ENCODE results near the gene POLRMT.

The POLRMT gene

DNA sequence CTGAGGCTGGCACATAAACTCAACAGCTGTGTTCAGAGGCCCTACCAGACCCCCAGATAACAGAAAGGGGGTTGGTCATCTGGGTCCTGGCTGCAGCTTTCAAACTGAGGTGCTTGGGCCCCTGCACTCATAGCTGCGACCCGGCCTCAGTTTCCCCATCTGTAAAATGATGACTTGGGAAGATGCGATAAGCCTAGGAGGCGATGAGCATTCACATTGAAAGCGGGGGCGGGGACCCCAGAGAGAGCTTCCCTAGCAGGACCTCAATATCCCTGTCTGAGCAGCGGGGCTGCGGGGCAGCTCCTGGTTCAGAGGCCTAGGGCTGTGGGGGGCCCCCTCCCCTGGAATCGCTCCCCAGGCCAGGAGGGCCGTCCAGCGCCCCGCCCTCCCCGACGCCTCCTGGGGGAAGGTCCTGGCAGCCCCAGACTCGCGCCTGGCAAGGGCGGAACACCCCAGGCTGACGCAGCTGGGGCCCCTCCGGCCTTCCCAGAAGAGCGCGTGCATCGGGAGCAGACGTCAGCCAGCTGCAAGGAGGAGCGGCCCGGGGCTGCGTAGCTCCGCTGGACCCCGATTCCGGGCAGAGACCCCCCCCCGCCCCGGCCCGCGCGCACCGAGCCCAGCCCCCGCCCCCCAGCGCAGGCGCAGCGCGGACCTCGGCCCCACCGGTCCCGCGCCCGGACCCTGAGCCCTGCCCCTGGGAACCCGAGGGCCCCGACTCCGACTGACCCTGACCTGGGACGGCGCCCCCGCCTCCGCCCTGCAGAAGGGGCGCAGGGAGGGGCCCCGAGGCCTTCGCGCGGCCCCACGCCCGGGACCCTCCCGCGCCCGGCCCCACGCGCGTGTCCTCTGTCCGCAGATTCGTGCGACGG, 46.3 kb upstream of the POLRMT start:
- TF ChIP-seq, protein P1, sequence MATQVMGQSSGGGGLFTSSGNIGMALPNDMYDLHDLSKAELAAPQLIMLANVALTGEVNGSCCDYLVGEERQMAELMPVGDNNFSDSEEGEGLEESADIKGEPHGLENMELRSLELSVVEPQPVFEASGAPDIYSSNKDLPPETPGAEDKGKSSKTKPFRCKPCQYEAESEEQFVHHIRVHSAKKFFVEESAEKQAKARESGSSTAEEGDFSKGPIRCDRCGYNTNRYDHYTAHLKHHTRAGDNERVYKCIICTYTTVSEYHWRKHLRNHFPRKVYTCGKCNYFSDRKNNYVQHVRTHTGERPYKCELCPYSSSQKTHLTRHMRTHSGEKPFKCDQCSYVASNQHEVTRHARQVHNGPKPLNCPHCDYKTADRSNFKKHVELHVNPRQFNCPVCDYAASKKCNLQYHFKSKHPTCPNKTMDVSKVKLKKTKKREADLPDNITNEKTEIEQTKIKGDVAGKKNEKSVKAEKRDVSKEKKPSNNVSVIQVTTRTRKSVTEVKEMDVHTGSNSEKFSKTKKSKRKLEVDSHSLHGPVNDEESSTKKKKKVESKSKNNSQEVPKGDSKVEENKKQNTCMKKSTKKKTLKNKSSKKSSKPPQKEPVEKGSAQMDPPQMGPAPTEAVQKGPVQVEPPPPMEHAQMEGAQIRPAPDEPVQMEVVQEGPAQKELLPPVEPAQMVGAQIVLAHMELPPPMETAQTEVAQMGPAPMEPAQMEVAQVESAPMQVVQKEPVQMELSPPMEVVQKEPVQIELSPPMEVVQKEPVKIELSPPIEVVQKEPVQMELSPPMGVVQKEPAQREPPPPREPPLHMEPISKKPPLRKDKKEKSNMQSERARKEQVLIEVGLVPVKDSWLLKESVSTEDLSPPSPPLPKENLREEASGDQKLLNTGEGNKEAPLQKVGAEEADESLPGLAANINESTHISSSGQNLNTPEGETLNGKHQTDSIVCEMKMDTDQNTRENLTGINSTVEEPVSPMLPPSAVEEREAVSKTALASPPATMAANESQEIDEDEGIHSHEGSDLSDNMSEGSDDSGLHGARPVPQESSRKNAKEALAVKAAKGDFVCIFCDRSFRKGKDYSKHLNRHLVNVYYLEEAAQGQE (IDR thresholded peaks at IDR 0.05; ENCODE audit: low read depth), result no peak
- TF ChIP-seq ZBTB7A (IDR thresholded peaks at IDR 0.05; ENCODE audit: low read depth), result peak; percentile 70

DNA sequence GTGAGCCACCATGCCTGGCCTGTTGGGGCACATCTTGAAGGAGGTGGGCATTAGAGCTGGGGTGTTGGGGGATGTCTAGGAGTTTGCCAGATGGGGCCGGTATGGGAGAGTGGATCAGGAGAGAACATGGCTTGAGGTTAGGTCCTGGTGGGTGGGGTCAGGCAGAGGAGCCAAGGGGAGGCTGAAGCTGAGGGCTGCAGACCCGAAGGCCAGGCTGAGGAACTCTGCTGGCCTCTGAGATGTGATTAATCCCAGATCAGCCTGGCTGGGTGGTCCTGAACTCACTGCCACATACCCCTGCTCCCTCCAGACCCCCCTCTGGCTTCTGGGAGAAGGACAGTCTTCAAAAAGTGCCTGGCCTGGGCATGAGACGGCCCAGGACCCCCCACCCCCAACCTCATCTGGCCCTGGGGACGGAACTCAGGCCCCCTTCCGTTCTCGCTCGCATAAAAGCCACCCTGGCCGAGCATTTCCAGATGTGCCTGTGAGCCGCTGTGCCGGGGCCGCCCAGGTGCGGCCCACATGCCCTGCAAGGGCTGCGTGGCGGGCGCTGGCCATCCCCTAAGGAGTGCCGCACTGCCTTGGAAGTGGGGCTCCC, 45.6 kb upstream of the POLRMT start:
- TF ChIP-seq, protein P2, sequence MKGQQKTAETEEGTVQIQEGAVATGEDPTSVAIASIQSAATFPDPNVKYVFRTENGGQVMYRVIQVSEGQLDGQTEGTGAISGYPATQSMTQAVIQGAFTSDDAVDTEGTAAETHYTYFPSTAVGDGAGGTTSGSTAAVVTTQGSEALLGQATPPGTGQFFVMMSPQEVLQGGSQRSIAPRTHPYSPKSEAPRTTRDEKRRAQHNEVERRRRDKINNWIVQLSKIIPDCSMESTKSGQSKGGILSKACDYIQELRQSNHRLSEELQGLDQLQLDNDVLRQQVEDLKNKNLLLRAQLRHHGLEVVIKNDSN (IDR thresholded peaks at IDR 0.05), result no peak

DNA sequence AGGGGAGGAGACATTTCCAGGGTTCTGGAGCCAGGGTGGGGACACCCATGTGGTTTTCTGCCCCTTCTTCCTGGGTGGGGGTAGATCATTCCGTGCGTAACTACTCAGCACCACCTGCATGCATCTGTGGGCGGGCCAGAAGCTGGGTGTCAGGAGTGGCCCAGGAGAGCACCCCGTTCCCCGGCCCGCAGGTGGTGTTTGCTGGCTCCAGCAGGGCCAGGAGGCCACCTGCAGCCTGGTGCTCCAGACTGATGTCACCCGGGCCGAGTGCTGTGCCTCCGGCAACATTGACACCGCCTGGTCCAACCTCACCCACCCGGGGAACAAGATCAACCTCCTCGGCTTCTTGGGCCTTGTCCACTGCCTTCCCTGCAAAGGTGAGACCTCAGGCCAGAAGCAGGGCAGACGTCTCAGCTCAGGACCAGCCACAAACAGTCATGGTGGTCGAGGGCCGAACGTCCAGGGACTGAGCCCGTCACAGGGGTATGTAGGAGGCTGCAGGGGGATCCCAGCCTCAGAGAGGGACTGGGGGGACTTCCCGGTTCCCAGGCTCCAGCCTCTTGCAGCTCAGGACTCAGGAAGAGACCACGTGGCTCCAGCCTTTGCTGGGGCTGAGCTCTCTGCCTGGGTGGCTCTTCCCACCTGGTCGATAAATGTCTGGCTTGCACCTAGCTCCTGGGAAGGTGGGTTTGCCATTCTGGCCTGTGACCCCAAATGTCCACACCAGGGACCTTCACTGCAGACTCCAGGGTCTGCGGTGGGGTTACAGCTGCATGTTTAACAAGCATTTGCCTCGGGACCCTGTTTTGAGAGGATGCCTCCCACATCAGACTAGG, 44.5 kb upstream of the POLRMT start:
- TF ChIP-seq RAD21 (IDR thresholded peaks at IDR 0.05; ENCODE audit: low read depth) (no peak), CREB1 (IDR thresholded peaks at IDR 0.05; ENCODE audit: low read depth) (no peak)
- TF ChIP-seq, protein P3, sequence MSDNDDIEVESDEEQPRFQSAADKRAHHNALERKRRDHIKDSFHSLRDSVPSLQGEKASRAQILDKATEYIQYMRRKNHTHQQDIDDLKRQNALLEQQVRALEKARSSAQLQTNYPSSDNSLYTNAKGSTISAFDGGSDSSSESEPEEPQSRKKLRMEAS (IDR thresholded peaks at IDR 0.05), result peak; percentile 4; the same call in 1 of the 2 replicates

DNA sequence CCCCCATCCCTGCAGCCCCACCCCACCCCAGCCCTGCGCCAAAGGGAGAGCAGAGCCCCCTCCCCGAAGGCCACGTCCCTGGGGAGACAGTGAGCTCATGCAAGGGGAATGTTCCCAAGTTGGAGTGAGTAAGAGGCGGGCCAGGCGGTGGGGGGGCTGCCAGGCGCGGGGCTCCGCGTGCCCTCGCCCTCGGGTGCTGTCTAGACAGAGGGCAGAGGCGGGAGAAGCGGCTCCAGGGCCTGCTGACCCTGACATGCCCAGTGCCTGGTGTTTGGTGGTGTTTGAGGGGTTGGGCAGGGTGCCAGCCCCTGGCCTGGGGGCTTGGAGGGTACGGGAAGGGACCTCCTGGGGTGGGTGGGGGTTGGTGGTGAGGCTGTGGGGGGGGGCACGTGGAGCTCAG, 43.9 kb upstream of the POLRMT start:
- peak; percentile 84 for TF ChIP-seq TEAD4 (IDR thresholded peaks at IDR 0.05)
- no peak; the same call in 1 of the 2 replicates for TF ChIP-seq TCF12 (IDR thresholded peaks at IDR 0.05; ENCODE audit: low read depth)
- TF ChIP-seq TAF1 (IDR thresholded peaks at IDR 0.05; ENCODE audit: low read depth), result no peak
- no peak for TF ChIP-seq EGR1 (IDR thresholded peaks at IDR 0.05)
- peak; percentile 43 for TF ChIP-seq EP300 (IDR thresholded peaks at IDR 0.05; ENCODE audit: borderline replicate concordance)
- TF ChIP-seq, protein P1 (IDR thresholded peaks at IDR 0.05; ENCODE audit: low read depth), result no peak
- TF ChIP-seq ZBTB7A (IDR thresholded peaks at IDR 0.05; ENCODE audit: low read depth), result peak; percentile 74
- TF ChIP-seq, protein P2 (IDR thresholded peaks at IDR 0.05), result no peak
- TF ChIP-seq YY1 (IDR thresholded peaks at IDR 0.05; ENCODE audit: low read depth), result no peak
- no peak for TF ChIP-seq RAD21 (IDR thresholded peaks at IDR 0.05; ENCODE audit: low read depth)
- TF ChIP-seq, protein P3 (IDR thresholded peaks at IDR 0.05), result peak; percentile 81
- TF ChIP-seq NFIC (IDR thresholded peaks at IDR 0.05), result peak; percentile 40; the same call in 1 of the 2 replicates
- TF ChIP-seq CEBPB (IDR thresholded peaks at IDR 0.05), result no peak; the same call in 1 of the 2 replicates
- TF ChIP-seq CREB1 (IDR thresholded peaks at IDR 0.05; ENCODE audit: low read depth), result no peak
- TF ChIP-seq FOXM1 (IDR thresholded peaks at IDR 0.05; ENCODE audit: borderline replicate concordance, low read depth), result no peak

DNA sequence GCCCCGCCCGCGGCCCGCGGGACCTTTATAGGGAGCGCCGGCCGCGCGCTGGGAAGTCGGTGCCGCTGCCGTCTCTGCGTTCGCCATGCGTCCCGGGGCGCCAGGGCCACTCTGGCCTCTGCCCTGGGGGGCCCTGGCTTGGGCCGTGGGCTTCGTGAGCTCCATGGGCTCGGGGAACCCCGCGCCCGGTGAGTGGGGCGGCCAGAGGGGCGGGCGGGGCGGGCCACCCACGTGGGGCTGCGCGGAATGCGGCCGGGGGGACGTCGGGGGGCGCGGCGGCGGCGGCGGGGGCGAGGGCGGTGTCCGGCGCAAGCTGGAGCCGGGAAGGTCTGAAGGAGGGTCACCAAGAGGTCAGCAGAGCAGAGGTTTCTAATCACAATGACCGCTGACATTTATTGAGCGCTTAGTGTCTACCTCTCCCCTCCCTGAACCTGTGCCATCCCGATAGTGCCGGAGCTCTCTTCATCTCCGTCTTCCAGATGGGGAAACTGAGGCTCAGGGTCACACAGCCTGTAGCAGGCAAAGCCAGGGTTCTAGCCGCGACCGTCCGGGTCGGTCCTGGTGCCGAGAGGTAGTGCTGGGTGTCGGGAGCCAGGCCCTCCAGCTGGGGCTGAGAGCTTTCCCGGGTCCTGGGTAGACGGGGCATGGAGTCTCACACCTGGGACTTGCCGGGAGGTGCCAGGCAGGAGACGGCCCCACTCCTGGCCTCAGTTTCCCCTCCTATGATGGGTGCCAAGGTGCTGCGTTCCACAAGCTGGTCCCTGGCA, 43.2 kb upstream of the POLRMT start, which contains the start of gene FSTL3:
TSS of gene FSTL3 (plus strand) at position 54 of the 767 bp plus-strand sequence. CDS start at position 86, 32 bp downstream.
- TF ChIP-seq, protein P1 (IDR thresholded peaks at IDR 0.05; ENCODE audit: low read depth), result no peak
- TF ChIP-seq, protein P3 (IDR thresholded peaks at IDR 0.05), result peak; percentile 19; the same call in 1 of the 2 replicates
- TF ChIP-seq TAF1 (IDR thresholded peaks at IDR 0.05; ENCODE audit: low read depth), result no peak
- no peak for TF ChIP-seq RAD21 (IDR thresholded peaks at IDR 0.05; ENCODE audit: low read depth)
- no peak for TF ChIP-seq NFIC (IDR thresholded peaks at IDR 0.05)
- TF ChIP-seq TEAD4 (IDR thresholded peaks at IDR 0.05), result peak; percentile 16; the same call in 1 of the 2 replicates
- TF ChIP-seq, protein P2 (IDR thresholded peaks at IDR 0.05), result peak; percentile 56; the same call in 1 of the 2 replicates

Measured in Ishikawa (cell line).